Stimulated activated CD4-positive, alpha-beta T cell treated with anti-CD3 and anti-CD28 coated beads, Interleukin-1b, Interleukin-23, amount 100 ng/mL, for 48 hours (primary cell): ENCODE data around the gene UGT1A3.

Experiments
- DNase-seq: peaks from one replicate; pipeline ENCODE4 v3.0.0-alpha.2; 2020

UGT1A3 gene

GRCh38 chr2:233817995-233818638 is 89.3 kb downstream of the UGT1A3 start:
- no peak for DNase-seq

DNA sequence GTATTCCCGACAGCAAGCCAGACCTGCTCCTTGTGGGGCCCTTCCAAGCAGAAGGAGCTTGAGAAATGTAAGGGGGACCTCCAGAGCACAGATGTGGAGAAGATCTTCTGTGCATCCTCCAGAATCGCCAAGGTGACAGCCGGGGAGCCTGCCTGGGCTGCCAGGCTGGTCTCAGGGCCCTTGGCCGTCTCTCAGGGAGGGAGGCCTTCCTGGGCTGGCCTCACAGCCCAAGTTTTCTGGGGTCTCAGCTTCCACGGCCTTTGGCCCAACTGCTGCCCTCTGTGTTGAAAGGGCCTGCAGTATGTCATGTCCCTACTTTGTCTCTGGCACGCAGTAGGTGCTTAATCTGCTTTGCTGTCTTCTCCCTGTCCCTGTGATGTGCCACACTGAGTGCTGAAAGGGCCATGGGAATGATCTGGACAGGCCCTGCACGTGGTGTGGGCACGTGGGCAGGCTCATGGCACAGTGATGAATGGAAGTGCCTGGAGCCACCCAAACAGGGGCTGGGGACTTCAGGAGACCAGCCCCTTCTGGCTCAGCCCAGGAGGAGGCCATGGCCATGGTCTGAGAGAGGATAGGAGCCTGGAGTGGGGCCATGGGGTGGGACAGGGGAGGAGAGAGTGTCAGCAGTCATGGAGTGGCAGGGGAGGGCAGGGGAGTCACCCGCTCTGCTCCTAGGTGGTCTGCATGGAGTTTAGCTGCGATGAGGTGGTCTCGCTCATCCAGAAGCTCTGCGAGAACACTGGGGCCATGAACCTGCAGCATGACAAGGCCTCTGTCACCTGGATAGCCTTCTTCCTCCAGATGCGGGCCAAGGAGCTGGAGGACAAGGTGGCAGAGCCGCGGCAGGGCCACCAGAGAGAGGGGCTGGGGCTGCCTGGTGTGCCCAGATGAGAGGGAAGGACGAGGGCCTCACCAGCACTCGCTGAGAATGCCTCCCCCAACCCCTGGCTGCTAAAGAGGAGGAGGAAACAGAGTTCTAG is 90.1 kb downstream of the UGT1A3 start:
- DNase-seq, result no peak

- no peak for DNase-seq
Observed at GRCh38 chr2:233819884-233820773, 91.3 kb downstream of the UGT1A3 start.

DNA sequence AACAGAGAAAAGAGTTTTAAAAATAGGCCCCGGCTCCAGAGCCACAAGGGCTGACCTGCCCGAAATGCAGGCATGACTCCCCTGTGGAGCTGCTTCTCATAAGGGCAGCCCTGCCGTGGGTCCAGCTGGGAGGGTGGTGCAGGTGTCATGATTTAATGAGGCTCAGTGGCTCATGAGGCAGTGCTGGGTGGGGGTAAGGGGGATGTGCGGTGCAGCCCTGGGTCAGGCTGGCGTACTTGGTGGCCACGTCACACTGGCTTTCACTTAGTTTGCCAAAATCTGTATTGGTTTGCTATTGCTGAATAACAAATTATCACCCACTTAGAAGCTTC is 91.9 kb downstream of the UGT1A3 start:
- no peak for DNase-seq

GRCh38 chr2:233821196-233821595 is 92.4 kb downstream of the UGT1A3 start:
- no peak for DNase-seq

GRCh38 chr2:233821709-233822100 is 92.9 kb downstream of the UGT1A3 start:
- no peak for DNase-seq

DNA sequence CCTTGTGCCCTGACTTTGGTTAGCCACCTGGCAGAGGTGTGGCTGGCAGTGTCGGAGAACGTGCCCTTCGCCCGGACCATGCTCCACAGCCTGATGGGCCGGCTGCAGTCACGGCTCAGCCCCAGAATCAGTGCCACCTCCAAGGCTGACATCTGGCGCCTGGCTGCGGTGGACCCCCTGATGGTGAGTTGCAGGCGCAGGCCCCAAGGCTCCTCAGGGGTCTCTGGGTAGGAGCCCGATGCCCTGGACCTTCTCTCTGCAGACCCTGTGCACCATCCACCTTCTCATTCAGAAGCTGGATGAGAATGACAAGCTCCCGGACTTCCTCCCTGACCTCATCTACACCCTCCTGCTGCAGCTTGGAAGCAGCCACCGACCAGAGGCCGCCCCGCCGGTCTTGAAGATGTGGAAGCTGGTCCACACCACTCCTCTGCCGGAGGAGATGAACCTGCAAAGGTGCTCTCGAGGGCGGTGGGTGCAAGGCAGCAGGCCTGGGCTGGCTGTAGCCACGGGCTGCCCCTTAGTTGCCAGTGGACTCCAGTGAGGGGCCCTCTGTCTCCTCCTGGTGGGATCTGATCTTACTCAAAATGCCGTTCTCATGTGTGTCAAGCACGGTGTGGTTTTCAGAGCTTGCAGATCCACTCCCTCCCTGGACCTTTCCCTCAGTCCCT is 93.4 kb downstream of the UGT1A3 start:
- no peak for DNase-seq
